T-helper 17 cell (primary cell): ENCODE results near the gene OTOF. TPM values are rescaled to one million over a fixed set of nuclear protein-coding genes. Genes with fewer than 3 reads are reported as not detected.
"Not testable (repeated sequence)": the region's sequence is repeated elsewhere in the genome, so short reads cannot be mapped to it uniquely, and the experiment has no call there.

Source experiments
- ATAC-seq: fragments of 150-1000 bp; cut with Tn5 transposase; 2 replicates; pipeline ENCODE4 v1.10.0; 2021; ENCODE audit warnings: mild to moderate bottlenecking, moderate library complexity
- DNase-seq, 3 donors: peaks; one replicate each; pipeline versions ENCODE4 v3.0.0 to v3.0.0-alpha.2; 2020 to 2021
- H3K9me3 ChIP-seq: one replicate; pipeline ENCODE4 v1.7.0; 2013; ENCODE audit warnings: low read length, mild to moderate bottlenecking; ENCODE audit not compliant: control insufficient read depth, poor library complexity, severe bottlenecking
- H3K27ac Mint-ChIP-seq: one replicate; pipeline ENCODE4 v1.8.0; 2022; ENCODE audit warnings: mild to moderate bottlenecking, moderate library complexity, mixed read lengths
- H3K27me3 Mint-ChIP-seq: one replicate; pipeline ENCODE4 v1.8.0; 2022; ENCODE audit warnings: mixed read lengths
- H3K36me3 Mint-ChIP-seq: one replicate; pipeline ENCODE4 v1.8.0; 2022; ENCODE audit warnings: low read depth, mixed read lengths
- H3K4me1 Mint-ChIP-seq: one replicate; pipeline ENCODE4 v1.8.0; 2022; ENCODE audit warnings: mild to moderate bottlenecking, mixed read lengths
- H3K4me3 Mint-ChIP-seq: one replicate; pipeline ENCODE4 v1.8.0; 2022; ENCODE audit warnings: mild to moderate bottlenecking, moderate library complexity, mixed read lengths
- total RNA-seq, 4 donors: library from RNA in 2 of 4; stranded (reverse) in 2 of 4; gene quantifications; one replicate each; pipeline ENCODE4 v1.2.3 and lab custom pipeline; 2022 to 2026

OTOF gene
- total RNA-seq, 2 donors from 2014 or later = 0.50 to 0.87 TPM

GRCh38 chr2:26472821-26473655 is 4.9 kb downstream of the OTOF start:
- Mint-ChIP-seq H3K4me3 (no peak overlapping the region), H3K27me3 (no peaks in the 10 kb centered on the region), H3K27ac (no peak overlapping the region), H3K36me3 (no peaks in the 10 kb centered on the region), H3K4me1 (peaks cover 5% of the 10 kb centered on the region)
- DNase-seq = no peak
- H3K9me3 ChIP-seq = peaks cover 7% of the 10 kb centered on the region
- no peak for ATAC-seq

- Mint-ChIP-seq H3K27me3 (no peaks in the 10 kb centered on the region), H3K36me3 (no peaks in the 10 kb centered on the region), H3K4me1 (peaks cover 2% of the 10 kb centered on the region), H3K4me3 (no peak overlapping the region), H3K27ac (no peak overlapping the region)
- H3K9me3 ChIP-seq = peaks cover 7% of the 10 kb centered on the region
- DNase-seq = no peak
- ATAC-seq = no peak
Observed at GRCh38 chr2:26471766-26472706, 5.9 kb downstream of the OTOF start.

GRCh38 chr2:26471289-26471688 is 6.6 kb downstream of the OTOF start:
- no peaks in the 10 kb centered on the region for H3K27me3 Mint-ChIP-seq
- H3K27ac Mint-ChIP-seq = no peak overlapping the region
- DNase-seq (no peak), ATAC-seq (no peak)
- H3K4me3 Mint-ChIP-seq = no peak overlapping the region
- H3K9me3 ChIP-seq = peaks cover 7% of the 10 kb centered on the region
- peaks cover 2% of the 10 kb centered on the region for H3K4me1 Mint-ChIP-seq
- H3K36me3 Mint-ChIP-seq = no peaks in the 10 kb centered on the region

- no peaks in the 10 kb centered on the region for H3K36me3 Mint-ChIP-seq
- peaks cover 2% of the 10 kb centered on the region for H3K4me1 Mint-ChIP-seq
- H3K27ac Mint-ChIP-seq = no peak overlapping the region
- H3K4me3 Mint-ChIP-seq = no peak overlapping the region
- H3K9me3 ChIP-seq = peaks cover 7% of the 10 kb centered on the region
- DNase-seq = no peak
- H3K27me3 Mint-ChIP-seq = no peaks in the 10 kb centered on the region
- no peak for ATAC-seq
Observed at GRCh38 chr2:26470601-26471260, 7.2 kb downstream of the OTOF start.

- DNase-seq (no peak), ATAC-seq (no peak)
- Mint-ChIP-seq H3K4me3 (no peak overlapping the region), H3K27me3 (no peaks in the 10 kb centered on the region), H3K36me3 (no peaks in the 10 kb centered on the region), H3K27ac (no peak overlapping the region), H3K4me1 (peaks cover 2% of the 10 kb centered on the region)
- H3K9me3 ChIP-seq = peaks cover 7% of the 10 kb centered on the region
Observed at GRCh38 chr2:26469955-26470354, 8.0 kb downstream of the OTOF start.

GRCh38 chr2:26469092-26469710 is 8.7 kb downstream of the OTOF start:
- no peak overlapping the region for H3K4me3 Mint-ChIP-seq
- H3K36me3 Mint-ChIP-seq = no peaks in the 10 kb centered on the region
- peaks cover 7% of the 10 kb centered on the region for H3K9me3 ChIP-seq
- DNase-seq (no peak), ATAC-seq (no peak)
- H3K27me3 Mint-ChIP-seq = no peaks in the 10 kb centered on the region
- H3K27ac Mint-ChIP-seq = no peak overlapping the region
- H3K4me1 Mint-ChIP-seq = peaks cover 2% of the 10 kb centered on the region

GRCh38 chr2:26468544-26468943 is 9.4 kb downstream of the OTOF start:
- H3K9me3 ChIP-seq, H3K36me3 Mint-ChIP-seq, H3K27me3 Mint-ChIP-seq, H3K4me1 Mint-ChIP-seq, DNase-seq, H3K4me3 Mint-ChIP-seq, H3K27ac Mint-ChIP-seq, ATAC-seq: not testable (repeated sequence)

GRCh38 chr2:26466662-26467310 is 11.1 kb downstream of the OTOF start:
- no peak overlapping the region for H3K4me3 Mint-ChIP-seq
- H3K4me1 Mint-ChIP-seq = peaks cover 2% of the 10 kb centered on the region
- no peaks in the 10 kb centered on the region for H3K27me3 Mint-ChIP-seq
- ATAC-seq (no peak), DNase-seq (no peak)
- no peaks in the 10 kb centered on the region for H3K36me3 Mint-ChIP-seq
- H3K9me3 ChIP-seq = peaks cover 7% of the 10 kb centered on the region
- peak overlapping the region; percentile 27 for H3K27ac Mint-ChIP-seq

- peak overlapping the region; percentile 27 for H3K27ac Mint-ChIP-seq
- ATAC-seq (no peak), DNase-seq (no peak)
- H3K9me3 ChIP-seq = peaks cover 7% of the 10 kb centered on the region
- H3K27me3 Mint-ChIP-seq = no peaks in the 10 kb centered on the region
- no peaks in the 10 kb centered on the region for H3K36me3 Mint-ChIP-seq
- H3K4me3 Mint-ChIP-seq = no peak overlapping the region
- peaks cover 2% of the 10 kb centered on the region for H3K4me1 Mint-ChIP-seq
Observed at GRCh38 chr2:26465981-26466471, 11.9 kb downstream of the OTOF start.

GRCh38 chr2:26465266-26465925 is 12.5 kb downstream of the OTOF start:
- Mint-ChIP-seq H3K4me3 (no peak overlapping the region), H3K36me3 (no peaks in the 10 kb centered on the region), H3K4me1 (peaks cover 2% of the 10 kb centered on the region), H3K27ac (peak overlapping the region; percentile 27), H3K27me3 (no peaks in the 10 kb centered on the region)
- no peak for DNase-seq
- no peak for ATAC-seq
- H3K9me3 ChIP-seq = peaks cover 7% of the 10 kb centered on the region

GRCh38 chr2:26464390-26465265 is 13.3 kb downstream of the OTOF start:
- no peak for DNase-seq
- Mint-ChIP-seq H3K4me1 (peaks cover 5% of the 10 kb centered on the region), H3K27ac (no peak overlapping the region), H3K36me3 (no peaks in the 10 kb centered on the region), H3K4me3 (no peak overlapping the region), H3K27me3 (peaks cover 7% of the 10 kb centered on the region)
- ATAC-seq = no peak
- peaks cover 4% of the 10 kb centered on the region for H3K9me3 ChIP-seq
